Fibroblast of upper back skin (primary cell): Measurements from ENCODE around the gene PCNX2.

Experiments used
- DNase-seq: peaks from one replicate; pipeline ENCODE4 v3.0.0-alpha.2; 2013

The PCNX2 gene

GRCh38 chr1:233055879-233056641, 239.5 kb downstream of the PCNX2 start:
- no peak for DNase-seq

GRCh38 chr1:233045588-233045987, 249.9 kb downstream of the PCNX2 start:
- DNase-seq: no peak

GRCh38 chr1:233042834-233043233, 252.7 kb downstream of the PCNX2 start:
- no peak for DNase-seq

DNA sequence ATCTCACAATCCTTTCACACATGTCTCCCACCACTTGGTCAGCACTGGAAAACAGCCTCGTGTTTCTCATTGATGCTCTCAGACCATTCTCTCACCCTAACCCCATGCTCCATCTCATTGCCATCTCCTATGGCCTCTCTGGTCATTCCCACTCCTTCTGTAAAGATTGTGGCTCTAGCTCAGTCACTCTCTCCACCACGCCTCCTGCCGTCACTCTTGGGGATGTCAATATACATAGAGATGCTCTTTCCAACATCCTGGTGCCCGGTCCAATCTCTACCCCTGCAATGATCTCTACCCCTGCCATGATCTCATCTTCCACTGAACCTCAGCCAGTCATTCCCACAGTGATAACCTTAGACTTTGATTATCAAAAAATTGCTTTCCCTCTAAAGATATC, 255.0 kb downstream of the PCNX2 start:
- DNase-seq: no peak

GRCh38 chr1:233038581-233038980, 256.9 kb downstream of the PCNX2 start:
- no peak for DNase-seq

- DNase-seq: no peak
Measured at GRCh38 chr1:233037843-233038242, 257.7 kb downstream of the PCNX2 start.

GRCh38 chr1:233034836-233035235, 260.7 kb downstream of the PCNX2 start:
- DNase-seq: no peak

GRCh38 chr1:233033361-233033760, 262.2 kb downstream of the PCNX2 start:
- DNase-seq: peak; percentile 10

- DNase-seq: no peak
Measured at GRCh38 chr1:233032916-233033315, 262.6 kb downstream of the PCNX2 start.

GRCh38 chr1:233031521-233031920, 264.0 kb downstream of the PCNX2 start:
- DNase-seq: no peak

- DNase-seq: no peak
Measured at GRCh38 chr1:233027046-233027445, 268.5 kb downstream of the PCNX2 start.

GRCh38 chr1:233025567-233025966, 270.0 kb downstream of the PCNX2 start:
- DNase-seq: no peak

- DNase-seq: peak; percentile 26
Measured at GRCh38 chr1:233025157-233025556, 270.4 kb downstream of the PCNX2 start.

DNA sequence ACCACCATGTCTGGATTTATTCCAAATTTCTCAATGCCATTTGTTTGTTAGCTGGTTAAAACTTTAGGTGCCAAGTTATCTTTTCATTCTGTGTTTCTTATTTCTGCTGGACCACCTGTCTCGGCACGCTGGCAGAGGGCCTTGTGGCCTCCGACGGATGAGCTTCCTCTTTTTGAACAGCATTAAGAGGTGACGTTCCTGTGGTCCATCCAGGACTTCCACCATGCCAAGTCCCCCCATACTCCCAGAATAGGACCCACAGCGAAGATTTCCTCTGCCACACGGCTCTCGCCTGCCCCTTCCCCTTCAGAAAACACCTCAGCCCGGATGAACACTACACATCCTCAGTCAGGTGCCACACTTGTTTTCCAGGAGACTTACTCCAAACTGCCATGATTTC, 271.3 kb downstream of the PCNX2 start:
- DNase-seq: no peak

DNA sequence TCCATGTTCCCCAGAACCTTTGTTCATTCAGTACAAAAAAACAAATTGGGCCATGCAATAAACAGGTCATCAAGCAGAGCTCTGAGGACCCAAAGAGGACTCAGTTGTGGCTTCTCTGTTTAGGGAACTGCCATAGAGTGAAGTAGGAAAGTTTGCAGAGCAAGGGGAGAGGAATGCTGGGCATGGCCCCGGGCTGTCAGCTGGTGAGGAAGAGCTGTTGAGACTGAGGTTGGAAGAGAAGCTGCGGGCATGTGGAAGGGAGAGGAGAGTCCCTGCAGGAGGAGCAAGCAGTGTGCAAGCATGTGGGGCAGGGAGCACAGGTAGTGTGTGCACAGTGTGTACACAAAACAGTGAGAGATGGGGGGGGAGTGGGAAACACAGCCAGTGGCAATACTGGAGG, 273.3 kb downstream of the PCNX2 start:
- no peak for DNase-seq

- DNase-seq: no peak
Measured at GRCh38 chr1:233020426-233020825, 275.1 kb downstream of the PCNX2 start.

- no peak for DNase-seq
Measured at GRCh38 chr1:233019778-233020325, 275.7 kb downstream of the PCNX2 start.

GRCh38 chr1:233019083-233019482, 276.4 kb downstream of the PCNX2 start:
- no peak for DNase-seq

DNA sequence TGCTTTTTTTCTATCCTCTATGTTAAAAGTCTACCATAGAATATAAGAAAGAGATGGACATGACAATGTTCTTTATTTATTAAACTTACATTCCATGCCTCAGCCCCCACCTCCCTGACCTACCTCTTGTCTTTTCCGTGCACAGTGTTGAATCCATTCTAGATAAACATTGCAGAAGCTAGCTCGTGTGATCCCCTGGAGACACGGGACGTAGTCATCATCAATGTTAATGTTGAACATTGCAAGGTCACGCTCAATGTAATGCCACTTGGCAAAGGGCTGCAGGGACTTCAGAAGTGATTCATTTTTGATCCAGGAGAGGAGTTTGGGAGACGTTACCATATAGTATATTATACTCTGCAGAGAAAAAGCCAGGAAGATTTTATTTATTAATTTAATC, 278.7 kb downstream of the PCNX2 start:
- no peak for DNase-seq

GRCh38 chr1:233015965-233016364, 279.6 kb downstream of the PCNX2 start:
- DNase-seq: peak; percentile 18

- DNase-seq: no peak
Measured at GRCh38 chr1:233012021-233012420, 283.5 kb downstream of the PCNX2 start.

DNA sequence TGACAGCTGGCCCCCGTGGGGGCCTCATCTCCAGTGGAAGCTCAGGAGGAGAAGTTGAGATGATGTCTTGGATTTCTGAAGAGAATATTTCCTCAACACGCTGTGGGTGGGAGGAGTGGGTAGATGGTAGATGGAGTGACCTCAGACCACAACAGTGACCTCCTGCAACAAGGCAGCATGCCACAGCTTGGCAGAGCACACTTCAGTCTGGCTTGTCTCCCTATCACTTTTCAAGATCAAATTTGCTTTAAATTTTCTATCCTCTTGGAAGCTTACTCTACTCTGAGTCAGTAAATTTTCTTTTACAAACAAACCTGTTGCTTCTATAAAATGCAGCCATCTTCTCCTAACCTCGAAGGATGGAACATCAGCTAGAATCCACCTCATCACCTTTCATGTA, 285.4 kb downstream of the PCNX2 start:
- DNase-seq: no peak

DNA sequence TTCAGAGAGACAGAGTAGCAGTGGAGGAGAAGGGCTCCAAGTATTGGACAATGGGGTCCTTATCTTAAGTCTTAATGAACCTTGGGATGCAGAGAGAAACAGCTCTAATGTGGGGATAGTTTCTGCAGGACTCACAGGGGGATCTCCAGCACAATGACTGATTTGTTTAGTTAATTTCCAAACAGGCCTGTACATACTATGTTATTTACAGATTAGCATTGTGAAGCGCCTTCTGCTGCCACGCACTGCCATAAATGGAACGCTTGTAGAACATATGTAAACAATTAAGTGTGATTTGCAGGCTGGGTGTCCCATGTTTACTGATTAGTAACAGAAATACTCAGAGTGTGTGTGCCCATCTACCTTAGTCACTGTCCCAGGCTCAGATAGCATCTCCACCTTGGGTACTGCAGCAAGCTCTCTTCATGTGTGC, 289.0 kb downstream of the PCNX2 start:
- DNase-seq: no peak

- no peak for DNase-seq
Measured at GRCh38 chr1:233006108-233006507, 289.4 kb downstream of the PCNX2 start.

DNA sequence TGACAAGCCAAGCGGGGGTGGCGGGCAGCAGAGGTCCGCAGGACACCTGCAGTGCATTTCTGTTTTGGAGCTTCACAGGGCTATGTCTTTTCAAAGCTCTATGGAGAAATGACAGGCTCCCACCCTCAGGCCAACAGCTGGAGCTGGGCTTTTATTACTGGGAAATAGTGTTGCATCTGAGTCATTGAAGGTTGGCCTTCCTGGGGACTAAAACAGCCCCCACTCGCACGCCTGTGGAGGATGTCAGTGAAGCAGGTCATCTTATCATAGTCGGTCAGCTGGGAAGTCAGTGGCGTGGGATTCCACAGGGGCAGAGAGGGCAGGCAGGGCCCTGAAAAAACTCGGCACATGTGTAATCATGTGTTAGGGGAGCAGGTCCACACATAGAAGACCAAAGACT, 289.8 kb downstream of the PCNX2 start:
- peak; percentile 37 for DNase-seq
